ENCODE measurements around the gene DCLRE1C. TPM values are rescaled to one million over a fixed set of nuclear protein-coding genes. Genes with fewer than 3 reads are reported as not detected.

The DCLRE1C gene
- polyA plus RNA-seq, 1 donor from 2014 or later = 7.5 TPM

- Histone ChIP-seq H3F3A (ENCODE audit: insufficient read depth, low read length, poor library complexity, severe bottlenecking) (no peaks in the 10 kb centered on the region), H3K9me2 (ENCODE audit: insufficient read depth, low read length) (no peaks in the 10 kb centered on the region), H3K9me3 (ENCODE audit: low read length) (no peaks in the 10 kb centered on the region), H3K4me2 (ENCODE audit: low read length) (no peak overlapping the region), H3K27ac (ENCODE audit: low read length) (no peak overlapping the region), H3K27me3 (ENCODE audit: insufficient read depth, low read depth, low read length) (no peaks in the 10 kb centered on the region), H2AFZ (ENCODE audit: low read depth, low read length) (no peak overlapping the region), H4K20me1 (ENCODE audit: insufficient read depth) (no peaks in the 10 kb centered on the region), H3K9ac (ENCODE audit: low read length) (no peak overlapping the region), H3K36me3 (ENCODE audit: insufficient read depth, low read length) (peaks cover 9% of the 10 kb centered on the region), H3K79me2 (replicated peaks; ENCODE audit: insufficient read depth, low read length) (no peaks in the 10 kb centered on the region), H3K4me3 (ENCODE audit: low read length) (no peak overlapping the region)
- TF ChIP-seq, protein P1, sequence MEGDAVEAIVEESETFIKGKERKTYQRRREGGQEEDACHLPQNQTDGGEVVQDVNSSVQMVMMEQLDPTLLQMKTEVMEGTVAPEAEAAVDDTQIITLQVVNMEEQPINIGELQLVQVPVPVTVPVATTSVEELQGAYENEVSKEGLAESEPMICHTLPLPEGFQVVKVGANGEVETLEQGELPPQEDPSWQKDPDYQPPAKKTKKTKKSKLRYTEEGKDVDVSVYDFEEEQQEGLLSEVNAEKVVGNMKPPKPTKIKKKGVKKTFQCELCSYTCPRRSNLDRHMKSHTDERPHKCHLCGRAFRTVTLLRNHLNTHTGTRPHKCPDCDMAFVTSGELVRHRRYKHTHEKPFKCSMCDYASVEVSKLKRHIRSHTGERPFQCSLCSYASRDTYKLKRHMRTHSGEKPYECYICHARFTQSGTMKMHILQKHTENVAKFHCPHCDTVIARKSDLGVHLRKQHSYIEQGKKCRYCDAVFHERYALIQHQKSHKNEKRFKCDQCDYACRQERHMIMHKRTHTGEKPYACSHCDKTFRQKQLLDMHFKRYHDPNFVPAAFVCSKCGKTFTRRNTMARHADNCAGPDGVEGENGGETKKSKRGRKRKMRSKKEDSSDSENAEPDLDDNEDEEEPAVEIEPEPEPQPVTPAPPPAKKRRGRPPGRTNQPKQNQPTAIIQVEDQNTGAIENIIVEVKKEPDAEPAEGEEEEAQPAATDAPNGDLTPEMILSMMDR (IDR thresholded peaks at IDR 0.05; ENCODE audit: poor library complexity, severe bottlenecking) = no peak
- no peak for TF ChIP-seq POLR2AphosphoS5 (IDR thresholded peaks at IDR 0.05)
- TF ChIP-seq RAD21 (conservative IDR thresholded peaks at IDR 0.05) = no peak
- TF ChIP-seq TAF1 (IDR thresholded peaks at IDR 0.05; ENCODE audit: low read depth) = no peak
- no peak for TF ChIP-seq MXI1 (conservative IDR thresholded peaks at IDR 0.05; ENCODE audit: poor library complexity, severe bottlenecking)
- no peak for TF ChIP-seq EZH2 (IDR thresholded peaks at IDR 0.05; ENCODE audit: borderline replicate concordance, insufficient read depth, low read length, poor library complexity, severe bottlenecking)
- no peak for TF ChIP-seq SMC3 (conservative IDR thresholded peaks at IDR 0.05; ENCODE audit: poor library complexity)
- TF ChIP-seq EP300 (conservative IDR thresholded peaks at IDR 0.05; ENCODE audit: poor library complexity, severe bottlenecking) = no peak
- TF ChIP-seq REST (IDR thresholded peaks at IDR 0.05; ENCODE audit: borderline replicate concordance) = no peak
Observed at GRCh38 chr10:14918964-14919363, 34.9 kb downstream of the DCLRE1C start.

- H3K4me3 ChIP-seq (ENCODE audit: low read length) = no peak overlapping the region
- no peaks in the 10 kb centered on the region for H3K27me3 ChIP-seq (ENCODE audit: insufficient read depth, low read depth, low read length)
- no peaks in the 10 kb centered on the region for H3K79me2 ChIP-seq (replicated peaks; ENCODE audit: insufficient read depth, low read length)
- no peaks in the 10 kb centered on the region for H3K9me2 ChIP-seq (ENCODE audit: insufficient read depth, low read length)
- no peak overlapping the region for H3K9ac ChIP-seq (ENCODE audit: low read length)
- H3K4me2 ChIP-seq (ENCODE audit: low read length) = no peak overlapping the region
- peaks cover 9% of the 10 kb centered on the region for H3K36me3 ChIP-seq (ENCODE audit: insufficient read depth, low read length)
- H2AFZ ChIP-seq (ENCODE audit: low read depth, low read length) = no peak overlapping the region
- no peaks in the 10 kb centered on the region for H3F3A ChIP-seq (ENCODE audit: insufficient read depth, low read length, poor library complexity, severe bottlenecking)
- TF ChIP-seq EZH2 (IDR thresholded peaks at IDR 0.05; ENCODE audit: borderline replicate concordance, insufficient read depth, low read length, poor library complexity, severe bottlenecking) (no peak), MXI1 (conservative IDR thresholded peaks at IDR 0.05; ENCODE audit: poor library complexity, severe bottlenecking) (no peak), EP300 (conservative IDR thresholded peaks at IDR 0.05; ENCODE audit: poor library complexity, severe bottlenecking) (no peak), RAD21 (conservative IDR thresholded peaks at IDR 0.05) (no peak), SMC3 (conservative IDR thresholded peaks at IDR 0.05; ENCODE audit: poor library complexity) (no peak), REST (IDR thresholded peaks at IDR 0.05; ENCODE audit: borderline replicate concordance) (no peak), TAF1 (IDR thresholded peaks at IDR 0.05; ENCODE audit: low read depth) (no peak), POLR2AphosphoS5 (IDR thresholded peaks at IDR 0.05) (no peak)
- TF ChIP-seq, protein P1 (IDR thresholded peaks at IDR 0.05; ENCODE audit: poor library complexity, severe bottlenecking) = no peak
- no peaks in the 10 kb centered on the region for H4K20me1 ChIP-seq (ENCODE audit: insufficient read depth)
- H3K27ac ChIP-seq (ENCODE audit: low read length) = no peak overlapping the region
- H3K9me3 ChIP-seq (ENCODE audit: low read length) = no peaks in the 10 kb centered on the region
Observed at GRCh38 chr10:14917827-14918226, 36.1 kb downstream of the DCLRE1C start.

All from neural cell (in vitro differentiated cells).